VCaP (cell line): ENCODE measurements around the gene DNAJB1.

Source experiments
- H3K27ac ChIP-seq: fragments of 450-650 bp; 2 replicates; pipeline ENCODE4 v1.5.1; 2017
- TF ChIP-seq, protein P1 (sequence below): fragments of 450-650 bp; conservative IDR thresholded peaks from 2 replicates; pipeline ENCODE4 v1.5.1; 2017; ENCODE audit warnings: mild to moderate bottlenecking, moderate library complexity

DNAJB1 gene

DNA sequence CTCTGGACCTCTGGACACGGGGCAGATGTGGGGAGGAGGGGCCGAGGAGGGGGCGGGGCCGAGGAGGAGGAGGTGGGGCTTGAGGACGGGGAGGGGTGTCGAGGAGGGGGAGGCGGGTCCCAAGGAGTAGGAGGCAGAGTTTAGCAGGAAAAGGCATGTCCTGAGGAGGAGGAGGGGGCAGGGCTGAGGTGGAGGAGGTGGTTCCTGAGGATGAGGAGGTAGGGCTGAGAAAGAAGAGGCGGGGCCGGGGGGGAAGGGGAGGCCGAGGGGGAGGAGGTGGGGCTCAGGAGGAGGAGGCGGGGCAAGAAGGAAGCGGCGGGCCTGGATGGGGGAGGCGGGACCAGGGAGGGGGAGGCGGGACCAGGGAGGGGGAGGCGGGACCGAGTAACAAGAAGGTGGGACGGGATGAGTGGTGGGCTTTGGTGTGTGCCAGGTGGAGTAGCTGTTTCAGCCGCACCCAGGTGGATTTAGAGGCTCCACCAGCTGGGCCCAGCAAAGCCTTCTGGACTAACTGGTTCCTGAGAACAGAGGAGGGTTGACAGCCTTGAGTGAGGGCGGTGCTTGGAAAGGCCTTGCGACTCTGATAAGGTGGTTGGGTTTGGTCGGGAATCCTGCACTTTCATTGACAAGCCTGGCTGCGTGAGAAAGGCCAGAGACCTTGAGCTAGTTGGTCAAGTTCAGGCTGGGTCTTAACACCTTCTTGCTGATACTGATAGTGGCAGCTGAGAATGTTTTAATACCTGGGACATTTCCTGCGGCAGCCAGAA lies 18.9 kb upstream of the DNAJB1 start:
- peak overlapping the region; percentile 52 for H3K27ac ChIP-seq
- TF ChIP-seq, protein P1, sequence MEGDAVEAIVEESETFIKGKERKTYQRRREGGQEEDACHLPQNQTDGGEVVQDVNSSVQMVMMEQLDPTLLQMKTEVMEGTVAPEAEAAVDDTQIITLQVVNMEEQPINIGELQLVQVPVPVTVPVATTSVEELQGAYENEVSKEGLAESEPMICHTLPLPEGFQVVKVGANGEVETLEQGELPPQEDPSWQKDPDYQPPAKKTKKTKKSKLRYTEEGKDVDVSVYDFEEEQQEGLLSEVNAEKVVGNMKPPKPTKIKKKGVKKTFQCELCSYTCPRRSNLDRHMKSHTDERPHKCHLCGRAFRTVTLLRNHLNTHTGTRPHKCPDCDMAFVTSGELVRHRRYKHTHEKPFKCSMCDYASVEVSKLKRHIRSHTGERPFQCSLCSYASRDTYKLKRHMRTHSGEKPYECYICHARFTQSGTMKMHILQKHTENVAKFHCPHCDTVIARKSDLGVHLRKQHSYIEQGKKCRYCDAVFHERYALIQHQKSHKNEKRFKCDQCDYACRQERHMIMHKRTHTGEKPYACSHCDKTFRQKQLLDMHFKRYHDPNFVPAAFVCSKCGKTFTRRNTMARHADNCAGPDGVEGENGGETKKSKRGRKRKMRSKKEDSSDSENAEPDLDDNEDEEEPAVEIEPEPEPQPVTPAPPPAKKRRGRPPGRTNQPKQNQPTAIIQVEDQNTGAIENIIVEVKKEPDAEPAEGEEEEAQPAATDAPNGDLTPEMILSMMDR = no peak

DNA sequence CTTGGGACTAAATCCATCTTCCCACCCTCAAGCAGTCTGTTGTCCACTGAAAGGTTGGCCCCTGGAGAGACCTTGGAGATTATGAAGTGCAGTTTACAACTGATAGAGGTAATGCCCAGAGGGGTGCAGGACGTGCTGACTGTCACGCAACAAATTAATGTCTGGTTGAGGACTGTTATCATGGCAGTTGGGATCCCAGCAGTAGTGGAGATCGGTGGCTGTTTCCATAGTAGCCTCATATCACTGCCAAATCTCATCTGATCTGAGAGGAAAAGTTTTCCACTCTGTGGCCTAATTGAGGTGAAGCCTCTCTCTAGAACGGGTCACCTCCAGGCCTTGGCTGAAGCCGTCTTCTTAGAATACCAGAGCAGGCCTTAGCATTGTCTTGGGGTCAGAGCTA lies 15.3 kb upstream of the DNAJB1 start:
- H3K27ac ChIP-seq = no peak overlapping the region
- TF ChIP-seq, protein P1 = no peak

DNA sequence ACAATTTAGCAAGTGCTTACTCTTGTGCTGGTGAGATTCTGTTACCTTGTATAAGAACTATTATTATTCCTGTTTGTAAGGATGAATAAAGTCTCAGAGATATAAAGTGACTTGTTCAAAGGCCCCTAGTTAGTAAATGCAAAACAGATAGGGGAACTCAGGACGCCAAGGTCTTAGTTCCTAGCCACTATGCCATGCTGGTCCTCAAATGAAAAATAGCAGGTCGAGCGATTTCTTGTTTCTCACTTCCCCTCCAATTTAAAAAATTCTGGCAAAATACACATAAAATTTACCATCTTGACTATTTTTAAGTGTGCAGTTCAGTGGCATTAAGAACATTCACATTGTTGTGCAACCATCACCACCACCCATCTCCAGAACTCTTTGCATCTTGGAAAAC lies 12.3 kb upstream of the DNAJB1 start:
- H3K27ac ChIP-seq = peak overlapping the region; percentile 88
- TF ChIP-seq, protein P1 = no peak

DNA sequence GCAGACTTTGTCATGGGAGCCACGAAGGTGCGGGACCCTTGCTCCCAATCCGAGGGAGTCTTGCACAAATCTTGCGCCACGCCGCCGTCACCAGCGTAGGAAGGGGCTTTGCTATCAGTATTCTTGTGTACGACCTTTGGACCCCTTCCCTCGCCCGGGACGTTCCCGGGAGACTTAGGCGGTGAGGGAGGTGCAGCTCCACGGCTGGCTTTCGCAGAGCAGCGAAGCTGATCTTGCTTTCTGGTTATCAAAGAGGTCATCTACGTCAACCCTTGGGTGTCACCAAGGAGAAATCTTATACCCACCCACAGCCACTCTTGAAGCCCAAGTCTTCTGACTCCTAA lies 11.8 kb upstream of the DNAJB1 start:
- H3K27ac ChIP-seq = peak overlapping the region; percentile 88
- TF ChIP-seq, protein P1 = no peak

DNA sequence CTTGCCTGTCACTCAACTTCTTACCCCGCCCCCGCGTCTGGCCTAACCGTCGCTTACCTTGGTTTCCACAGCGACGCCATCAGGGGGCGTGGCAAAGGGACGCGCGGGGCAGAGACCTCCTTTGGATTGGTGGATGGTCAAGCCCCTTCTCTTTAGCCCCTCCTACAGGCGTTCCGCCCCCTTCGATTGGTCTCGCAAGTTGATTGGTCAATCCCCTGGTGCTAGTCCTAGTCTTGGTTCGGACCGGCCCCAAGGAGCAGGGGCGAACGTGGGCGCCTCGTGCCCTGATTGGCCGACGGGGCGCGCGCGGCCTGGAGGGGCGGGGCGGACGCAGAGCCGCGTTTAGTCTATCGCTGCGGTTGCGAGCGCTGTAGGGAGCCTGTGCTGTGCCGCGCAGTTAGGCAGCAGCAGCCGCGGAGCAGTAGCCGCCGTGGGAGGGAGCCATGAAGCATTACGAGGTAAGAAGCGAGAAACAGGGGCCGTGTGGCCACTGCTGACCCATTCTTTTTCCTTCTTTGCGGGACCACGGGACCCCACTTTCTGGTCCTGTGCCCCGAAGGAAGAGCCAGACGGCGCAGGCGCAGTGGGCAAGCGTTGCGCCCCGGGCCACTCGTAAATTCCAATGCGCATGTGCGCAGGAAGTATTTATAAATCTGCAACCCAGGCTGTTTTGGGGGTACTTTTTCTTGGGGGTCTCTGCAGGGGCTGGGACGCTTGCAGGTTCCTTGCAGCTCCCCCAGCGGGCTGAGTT lies 11.2 kb upstream of the DNAJB1 start, which contains the start of gene TECR:
Gene TECR (plus strand): TSS at position 341 of the 751 bp plus-strand sequence. CDS start 103 bp downstream, at position 444.
- TF ChIP-seq, protein P1 = no peak
- H3K27ac ChIP-seq = peak within 1 kb of the TSS; percentile 88

DNA sequence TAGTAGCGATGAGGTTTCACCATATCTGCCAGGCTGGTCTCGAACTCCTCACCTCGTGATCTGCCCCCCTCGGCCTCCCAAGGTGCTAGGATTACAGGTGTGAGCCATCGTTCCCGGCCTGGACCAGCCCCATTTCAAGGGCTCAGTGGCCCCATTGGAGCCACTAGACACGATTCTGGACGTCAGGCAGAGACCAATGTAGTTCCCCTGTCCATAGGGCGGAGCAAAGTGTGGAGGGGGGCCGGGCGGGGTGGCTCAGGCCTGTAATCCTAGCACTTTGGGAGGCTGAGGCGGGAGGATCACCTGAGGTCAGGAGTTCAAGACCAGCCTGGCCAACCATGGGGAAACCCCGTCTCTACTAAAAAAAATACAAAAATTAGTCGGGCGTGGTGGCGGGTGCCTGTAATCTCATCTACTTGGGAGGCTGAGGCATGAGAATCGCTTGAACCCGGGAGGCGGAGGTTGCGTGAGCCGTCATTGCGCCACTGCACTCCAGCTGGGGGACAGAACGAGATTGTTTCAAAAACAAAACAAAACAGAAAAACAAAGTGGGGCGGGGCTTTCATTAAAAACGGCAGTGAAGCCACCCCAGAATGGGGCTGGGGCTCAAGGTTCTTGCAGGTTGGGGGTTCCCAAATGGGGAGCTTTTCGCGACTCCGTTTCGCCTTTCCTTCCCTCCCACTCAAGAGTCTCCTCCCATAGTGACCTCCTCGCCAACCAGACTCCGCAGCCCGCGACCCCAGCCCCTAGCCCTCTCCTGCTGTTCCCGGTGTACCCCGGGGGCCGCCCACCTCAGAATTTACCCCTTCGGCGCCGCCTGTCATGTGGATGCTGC lies 10.4 kb upstream of the DNAJB1 start:
- peak overlapping the region; percentile 88; the same call in 1 of the 2 replicates for H3K27ac ChIP-seq
- TF ChIP-seq, protein P1 = no peak

DNA sequence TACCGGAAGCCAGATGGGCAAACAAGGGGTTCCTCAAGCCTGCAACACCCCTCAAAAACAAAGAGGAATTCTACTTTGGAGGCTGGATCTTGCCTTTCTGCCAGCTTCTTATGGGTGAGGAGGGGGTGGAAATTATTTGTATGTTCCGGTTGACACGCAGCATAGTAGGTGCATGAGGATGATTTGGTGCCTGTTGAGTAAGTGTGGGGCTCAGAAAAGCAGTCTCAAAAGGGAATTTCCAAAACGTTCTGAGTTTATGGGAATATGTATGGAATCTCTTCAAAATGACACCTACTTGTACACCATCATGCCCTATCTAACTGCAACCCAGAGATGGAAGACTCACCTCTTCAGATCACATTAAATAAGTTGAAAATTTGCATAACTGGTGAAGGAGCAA lies 8.2 kb upstream of the DNAJB1 start:
- H3K27ac ChIP-seq = no peak overlapping the region

More for the DNA sequence above, 8.2 kb upstream of the DNAJB1 start:
- TF ChIP-seq, protein P1 = no peak
